ENCODE results near the gene PRDM2. TPM values are rescaled to one million over a fixed set of nuclear protein-coding genes. Genes with fewer than 3 reads are reported as not detected.
A peak's percentile ranks its signal among the peaks of the same experiment; 100 is the strongest.
"Not testable (repeated sequence)": the region's sequence is repeated elsewhere in the genome, so short reads cannot be mapped to it uniquely, and the experiment has no call there.

PRDM2 gene
- total and polyA plus RNA-seq, 2 experiments from 2014 or later: 11.5 to 18.6 TPM

DNA sequence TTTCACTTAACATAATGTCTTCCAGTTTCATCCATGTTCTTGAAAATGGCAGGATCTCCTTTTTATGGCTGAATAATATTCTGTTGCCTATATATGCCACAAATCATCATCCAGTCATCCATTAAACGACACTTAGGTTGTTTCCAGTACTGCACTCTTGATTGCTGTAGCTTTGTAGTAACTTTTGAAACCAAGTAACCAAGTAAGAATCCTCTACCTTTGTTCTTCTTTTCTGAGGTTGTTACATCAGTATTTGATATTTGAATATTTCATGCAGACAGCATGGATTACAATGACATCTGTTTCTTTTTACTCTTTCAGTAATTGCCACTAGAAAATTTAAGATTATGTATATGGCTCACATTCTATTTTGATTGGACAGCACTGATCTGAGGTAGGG is 22.1 kb upstream of the PRDM2 start:
- Histone ChIP-seq H3K4me1 (ENCODE audit: insufficient read depth) (no peaks in the 10 kb centered on the region), H3K36me3 (replicated peaks; ENCODE audit: insufficient read depth, low read depth) (no peaks in the 10 kb centered on the region), H3K27ac (no peak overlapping the region), H4K20me1 (ENCODE audit: insufficient read depth, poor library complexity, severe bottlenecking) (no peaks in the 10 kb centered on the region), H3K4me3 (no peak overlapping the region), H3K9me3 (ENCODE audit: low read depth) (no peaks in the 10 kb centered on the region), H2AFZ (no peak overlapping the region), H3K79me2 (no peaks in the 10 kb centered on the region), H3K27me3 (no peaks in the 10 kb centered on the region), H3K4me2 (no peak overlapping the region), H3K9me2 (replicated peaks; ENCODE audit: insufficient read depth) (no peaks in the 10 kb centered on the region)
- DNase-seq (ENCODE audit: low spot score): no peak
- 60% methylated on average over 1 of the region's 1 CpG for WGBS (ENCODE audit: low lambda C conversion rate, missing lambda C conversion rate)
- TF ChIP-seq EZH2 (IDR thresholded peaks at IDR 0.05; ENCODE audit: borderline replicate concordance) (no peak), EZH2phosphoT487 (IDR thresholded peaks at IDR 0.05; ENCODE audit: low read depth, severe bottlenecking, unreplicated experiment) (no peak)
- TF ChIP-seq, protein P1, sequence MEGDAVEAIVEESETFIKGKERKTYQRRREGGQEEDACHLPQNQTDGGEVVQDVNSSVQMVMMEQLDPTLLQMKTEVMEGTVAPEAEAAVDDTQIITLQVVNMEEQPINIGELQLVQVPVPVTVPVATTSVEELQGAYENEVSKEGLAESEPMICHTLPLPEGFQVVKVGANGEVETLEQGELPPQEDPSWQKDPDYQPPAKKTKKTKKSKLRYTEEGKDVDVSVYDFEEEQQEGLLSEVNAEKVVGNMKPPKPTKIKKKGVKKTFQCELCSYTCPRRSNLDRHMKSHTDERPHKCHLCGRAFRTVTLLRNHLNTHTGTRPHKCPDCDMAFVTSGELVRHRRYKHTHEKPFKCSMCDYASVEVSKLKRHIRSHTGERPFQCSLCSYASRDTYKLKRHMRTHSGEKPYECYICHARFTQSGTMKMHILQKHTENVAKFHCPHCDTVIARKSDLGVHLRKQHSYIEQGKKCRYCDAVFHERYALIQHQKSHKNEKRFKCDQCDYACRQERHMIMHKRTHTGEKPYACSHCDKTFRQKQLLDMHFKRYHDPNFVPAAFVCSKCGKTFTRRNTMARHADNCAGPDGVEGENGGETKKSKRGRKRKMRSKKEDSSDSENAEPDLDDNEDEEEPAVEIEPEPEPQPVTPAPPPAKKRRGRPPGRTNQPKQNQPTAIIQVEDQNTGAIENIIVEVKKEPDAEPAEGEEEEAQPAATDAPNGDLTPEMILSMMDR (IDR thresholded peaks at IDR 0.05; ENCODE audit: poor library complexity): no peak

DNA sequence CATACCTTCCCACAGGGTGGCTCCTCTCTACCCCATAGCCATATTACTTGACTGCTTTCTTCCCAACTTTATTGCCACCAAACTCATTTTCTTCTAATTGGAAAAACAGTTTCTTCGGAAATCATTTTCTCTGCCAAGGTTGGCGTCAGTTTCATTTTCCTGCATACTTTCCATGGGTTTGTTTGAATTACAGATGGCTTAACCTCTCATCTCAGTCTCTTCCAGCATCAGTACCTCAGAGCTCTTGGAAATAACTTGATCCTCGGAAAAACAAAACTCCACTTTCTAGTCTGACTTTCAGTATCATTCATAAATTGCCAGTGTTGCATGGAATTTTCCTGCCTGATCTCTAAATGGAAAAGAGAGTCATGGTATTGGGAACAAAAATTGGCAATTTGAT is 20.3 kb upstream of the PRDM2 start:
- Histone ChIP-seq H3K27me3 (no peaks in the 10 kb centered on the region), H4K20me1 (ENCODE audit: insufficient read depth, poor library complexity, severe bottlenecking) (no peaks in the 10 kb centered on the region), H3K36me3 (replicated peaks; ENCODE audit: insufficient read depth, low read depth) (no peaks in the 10 kb centered on the region), H3K79me2 (no peaks in the 10 kb centered on the region), H3K4me1 (ENCODE audit: insufficient read depth) (no peaks in the 10 kb centered on the region), H2AFZ (no peak overlapping the region), H3K4me3 (no peak overlapping the region), H3K9me2 (replicated peaks; ENCODE audit: insufficient read depth) (no peaks in the 10 kb centered on the region), H3K27ac (no peak overlapping the region), H3K9me3 (ENCODE audit: low read depth) (no peaks in the 10 kb centered on the region), H3K4me2 (no peak overlapping the region)
- TF ChIP-seq EZH2 (IDR thresholded peaks at IDR 0.05; ENCODE audit: borderline replicate concordance): no peak
- no peak for TF ChIP-seq EZH2phosphoT487 (IDR thresholded peaks at IDR 0.05; ENCODE audit: low read depth, severe bottlenecking, unreplicated experiment)
- TF ChIP-seq, protein P1 (IDR thresholded peaks at IDR 0.05; ENCODE audit: poor library complexity): no peak
- DNase-seq (ENCODE audit: low spot score): no peak
- WGBS (ENCODE audit: low lambda C conversion rate, missing lambda C conversion rate): 92% methylated on average over 3 of the region's 3 CpGs

DNA sequence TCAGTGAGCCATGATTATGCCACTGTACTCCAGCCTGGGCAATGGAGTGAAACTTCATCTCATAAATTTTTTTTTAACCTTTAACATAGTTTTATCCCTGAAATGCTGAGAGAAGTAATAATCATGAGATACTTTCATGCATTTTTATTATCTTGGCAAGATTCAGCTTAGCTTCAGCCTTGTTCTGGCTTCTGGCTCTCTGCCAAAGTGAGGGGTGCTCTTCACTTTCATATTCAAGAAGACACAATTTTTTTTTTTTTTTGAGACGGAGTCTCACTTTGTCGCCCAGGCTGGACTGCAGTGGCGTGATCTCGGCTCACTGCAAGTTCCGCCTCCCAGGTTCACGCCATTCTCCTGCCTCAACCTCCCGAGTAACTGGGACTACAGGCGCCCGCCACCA is 19.4 kb upstream of the PRDM2 start:
- H4K20me1 ChIP-seq (ENCODE audit: insufficient read depth, poor library complexity, severe bottlenecking); H3K9me3 ChIP-seq (ENCODE audit: low read depth); H3K4me1 ChIP-seq (ENCODE audit: insufficient read depth); H3K36me3 ChIP-seq (replicated peaks; ENCODE audit: insufficient read depth, low read depth); H3K27me3 ChIP-seq; H3K4me3 ChIP-seq; H3K9me2 ChIP-seq (replicated peaks; ENCODE audit: insufficient read depth); H3K4me2 ChIP-seq; H3K27ac ChIP-seq; H2AFZ ChIP-seq; H3K79me2 ChIP-seq: not testable (repeated sequence)
- DNase-seq (ENCODE audit: low spot score): peak; percentile 22
- 92% methylated on average over 9 of the region's 9 CpGs for WGBS (ENCODE audit: low lambda C conversion rate, missing lambda C conversion rate)

DNA sequence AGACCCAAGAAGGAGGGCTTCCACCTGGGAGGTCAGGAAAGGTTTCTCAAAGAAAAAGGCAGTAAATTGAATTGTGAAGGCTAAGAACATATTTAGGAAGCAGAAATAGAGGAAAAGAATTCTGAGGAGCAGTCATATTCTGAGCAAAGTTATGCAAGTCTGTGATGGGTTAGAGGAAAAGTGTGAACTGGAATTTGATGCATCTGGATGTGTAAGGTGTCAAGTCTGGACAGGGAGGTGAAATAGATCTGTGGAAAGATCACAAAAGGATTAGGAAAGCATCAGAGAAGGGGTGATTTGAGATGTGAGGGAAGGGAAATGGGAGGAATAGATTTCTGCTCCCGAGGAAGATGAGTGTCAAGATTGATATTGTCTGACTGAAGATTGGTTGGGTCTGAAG is 18.1 kb upstream of the PRDM2 start:
- H3K4me3 ChIP-seq: no peak overlapping the region
- H3K9me3 ChIP-seq (ENCODE audit: low read depth): no peaks in the 10 kb centered on the region
- no peaks in the 10 kb centered on the region for H4K20me1 ChIP-seq (ENCODE audit: insufficient read depth, poor library complexity, severe bottlenecking)
- H3K9me2 ChIP-seq (replicated peaks; ENCODE audit: insufficient read depth): no peaks in the 10 kb centered on the region
- WGBS (ENCODE audit: low lambda C conversion rate, missing lambda C conversion rate): 65% methylated on average over 1 of the region's 1 CpG
- TF ChIP-seq EZH2 (IDR thresholded peaks at IDR 0.05; ENCODE audit: borderline replicate concordance) (no peak), EZH2phosphoT487 (IDR thresholded peaks at IDR 0.05; ENCODE audit: low read depth, severe bottlenecking, unreplicated experiment) (no peak)
- TF ChIP-seq, protein P1 (IDR thresholded peaks at IDR 0.05; ENCODE audit: poor library complexity): no peak
- no peak for DNase-seq (ENCODE audit: low spot score)
- no peaks in the 10 kb centered on the region for H3K27me3 ChIP-seq
- no peak overlapping the region for H3K4me2 ChIP-seq
- H3K36me3 ChIP-seq (replicated peaks; ENCODE audit: insufficient read depth, low read depth): no peaks in the 10 kb centered on the region
- no peaks in the 10 kb centered on the region for H3K4me1 ChIP-seq (ENCODE audit: insufficient read depth)
- H3K79me2 ChIP-seq: no peaks in the 10 kb centered on the region
- no peak overlapping the region for H3K27ac ChIP-seq
- no peak overlapping the region for H2AFZ ChIP-seq
